Lower lobe of right lung (tissue), 2 donors: ENCODE measurements around the gene EDIL3. TPM values are rescaled to one million over a fixed set of nuclear protein-coding genes. Genes with fewer than 3 reads are reported as not detected.

Experiments used
- ATAC-seq, 2 donors: fragments of 200-7000 bp; cut with Tn5 transposase; one replicate each; pipeline ENCODE4 v1.9.1; 2020 to 2022; ENCODE audit warnings: mild to moderate bottlenecking in 2 of 2, moderate library complexity in 2 of 2
- DNase-seq: peaks from one replicate; pipeline ENCODE4 v3.0.0-alpha.2; 2020
- H3K27ac ChIP-seq: fragments of 200-600 bp; one replicate; pipeline ENCODE4 v1.8.0; 2022
- H3K27me3 ChIP-seq: fragments of 200-600 bp; one replicate; pipeline ENCODE4 v1.8.0; 2022; ENCODE audit warnings: low read depth
- H3K36me3 ChIP-seq: fragments of 200-600 bp; one replicate; pipeline ENCODE4 v1.8.0; 2022; ENCODE audit warnings: mild to moderate bottlenecking
- H3K4me1 ChIP-seq: fragments of 200-600 bp; one replicate; pipeline ENCODE4 v1.8.0; 2022
- H3K4me3 ChIP-seq: fragments of 200-600 bp; one replicate; pipeline ENCODE4 v1.8.0; 2022; ENCODE audit warnings: mild to moderate bottlenecking
- H3K9me3 ChIP-seq: fragments of 200-600 bp; one replicate; pipeline ENCODE4 v1.8.0; 2022
- CTCF ChIP-seq: fragments of 200-600 bp; IDR thresholded peaks from one replicate; pipeline ENCODE4 v1.8.0; 2022; ENCODE audit warnings: antibody characterized with exemption, mild to moderate bottlenecking
- intact Hi-C: fragments of 100-400 bp; cut with DNase I; formaldehyde crosslinking; loops from one replicate; pipeline ENCODE4 v1.11.0; 2022
- total RNA-seq: library from RNA; stranded (reverse); fragmentation: NEBNext Ultra II Directional; extraction: Animal tissue kit (Norgen Biotek cat#: 25700); gene quantifications from one replicate; pipeline ENCODE4 v1.2.1, GENCODE V29; 2021
- donor health status: DM: no; HTN: yes; CAD: no; lungs with severe emphysema.

EDIL3 gene
- total RNA-seq, 1 donor from 2014 or later: 17.0 TPM

GRCh38 chr5:84364043-84364442 is 20.6 kb downstream of the EDIL3 start:
- no peak for ATAC-seq
- intact Hi-C loops: no loop called here
- no peak for TF ChIP-seq CTCF

GRCh38 chr5:84362061-84362720 is 22.5 kb downstream of the EDIL3 start:
- intact Hi-C loops: no loop called here
- TF ChIP-seq CTCF: no peak
- Histone ChIP-seq H3K27me3 (no peaks in the 10 kb centered on the region), H3K4me3 (no peak overlapping the region), H3K36me3 (no peaks in the 10 kb centered on the region), H3K9me3 (no peaks in the 10 kb centered on the region), H3K27ac (no peak overlapping the region), H3K4me1 (no peaks in the 10 kb centered on the region)
- no peak for DNase-seq
- no peak for ATAC-seq

More at GRCh38 chr5:84364043-84364442, 20.6 kb downstream of the EDIL3 start:
- Histone ChIP-seq H3K27ac (no peak overlapping the region), H3K27me3 (no peaks in the 10 kb centered on the region), H3K9me3 (no peaks in the 10 kb centered on the region), H3K36me3 (no peaks in the 10 kb centered on the region), H3K4me3 (no peak overlapping the region), H3K4me1 (no peaks in the 10 kb centered on the region)
- no peak for DNase-seq

- DNase-seq (no peak), ATAC-seq (no peak)
- TF ChIP-seq CTCF: no peak
- Histone ChIP-seq H3K27ac (no peak overlapping the region), H3K9me3 (no peaks in the 10 kb centered on the region), H3K4me1 (no peaks in the 10 kb centered on the region), H3K27me3 (no peaks in the 10 kb centered on the region), H3K36me3 (no peaks in the 10 kb centered on the region), H3K4me3 (no peak overlapping the region)
- intact Hi-C loops: no loop called here
These were observed 23.1 kb downstream of the EDIL3 start for GRCh38 chr5:84361572-84361971.

- Histone ChIP-seq H3K27me3 (no peaks in the 10 kb centered on the region), H3K4me3 (no peak overlapping the region), H3K9me3 (no peaks in the 10 kb centered on the region), H3K27ac (no peak overlapping the region), H3K36me3 (no peaks in the 10 kb centered on the region), H3K4me1 (no peaks in the 10 kb centered on the region)
- intact Hi-C loops: no loop called here
- ATAC-seq (no peak), DNase-seq (no peak)
- no peak for TF ChIP-seq CTCF
These were observed 24.6 kb downstream of the EDIL3 start for GRCh38 chr5:84360056-84360455.

- ATAC-seq (no peak), DNase-seq (no peak)
- Histone ChIP-seq H3K36me3 (no peaks in the 10 kb centered on the region), H3K27ac (no peak overlapping the region), H3K4me3 (no peak overlapping the region), H3K4me1 (no peaks in the 10 kb centered on the region), H3K27me3 (no peaks in the 10 kb centered on the region), H3K9me3 (no peaks in the 10 kb centered on the region)
- intact Hi-C loops: no loop called here
- no peak for TF ChIP-seq CTCF
These were observed 30.6 kb downstream of the EDIL3 start for GRCh38 chr5:84354101-84354500.
